GM19397 (cell line): Measurements from ENCODE around the gene ARMC5.
A peak's percentile ranks its signal among the peaks of the same experiment; 100 is the strongest.
"Not testable (repeated sequence)": the region's sequence is repeated elsewhere in the genome, so short reads cannot be mapped to it uniquely, and the experiment has no call there.

Experiments
- ATAC-seq: cut with Tn5 transposase; IDR thresholded peaks from one replicate; pipeline ENCODE4 v1.9.1; 2021; ENCODE audit warnings: mild to moderate bottlenecking, moderate library complexity; ENCODE audit not compliant: unreplicated experiment

ARMC5 gene

GRCh38 chr16:31476303-31477219, 17.3 kb downstream of the ARMC5 start:
- peak; percentile 70 for ATAC-seq

GRCh38 chr16:31477220-31478216, 18.2 kb downstream of the ARMC5 start:
- no peak for ATAC-seq

- no peak for ATAC-seq
Observed at GRCh38 chr16:31478956-31479355, 19.7 kb downstream of the ARMC5 start.

DNA sequence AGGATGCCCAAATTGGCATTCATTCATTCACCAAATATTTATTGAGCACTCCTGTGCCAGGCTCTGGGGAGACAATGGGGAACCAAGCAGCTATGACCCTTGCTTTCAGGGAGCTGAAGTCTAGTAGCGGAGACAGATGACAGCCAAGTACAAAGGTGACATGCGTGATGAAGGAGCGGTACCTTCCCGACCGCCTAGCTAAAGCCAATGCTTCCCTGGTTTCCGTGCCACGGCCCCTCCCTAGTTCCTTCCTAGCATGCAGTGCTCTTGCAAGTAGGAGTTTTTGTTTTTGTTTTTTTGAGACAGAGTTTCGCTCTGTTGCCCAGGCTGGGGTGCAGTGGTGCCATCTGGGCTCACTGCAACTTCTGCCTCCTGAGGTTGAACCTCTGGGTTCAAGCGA, 20.4 kb downstream of the ARMC5 start:
- ATAC-seq = no peak

DNA sequence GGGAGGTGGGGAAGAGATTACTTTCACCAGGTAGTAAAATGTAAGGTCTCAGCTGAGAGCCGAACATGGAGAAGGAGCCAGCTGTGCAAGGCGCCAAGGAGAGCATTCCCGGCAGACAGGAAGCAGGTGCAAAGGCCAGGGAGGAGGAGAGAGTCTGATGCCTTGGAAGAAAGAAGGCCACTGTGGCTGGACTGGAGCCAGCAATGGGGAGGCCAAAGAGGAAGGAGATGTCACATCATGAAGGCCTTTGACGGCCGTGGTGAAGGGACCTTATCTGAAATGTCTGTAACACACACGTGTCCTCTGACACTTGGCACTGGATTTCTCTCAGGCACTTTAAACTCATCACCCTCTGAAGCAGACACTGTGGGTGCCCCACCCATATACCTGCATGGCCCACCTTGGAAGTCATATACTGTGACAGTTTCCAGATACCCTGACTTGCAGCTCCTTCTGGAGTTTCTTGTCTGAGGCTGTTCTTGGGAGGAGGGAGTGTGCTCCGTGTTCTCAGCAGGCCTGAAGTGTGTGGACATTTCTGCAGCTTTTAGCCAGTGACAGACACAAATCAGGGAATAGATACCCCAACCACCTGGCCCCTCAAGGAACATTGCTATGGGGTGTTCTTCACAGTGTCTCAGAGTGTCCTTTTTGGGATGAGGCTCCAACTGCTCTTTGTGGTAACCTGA, 21.7 kb downstream of the ARMC5 start:
- ATAC-seq = no peak

DNA sequence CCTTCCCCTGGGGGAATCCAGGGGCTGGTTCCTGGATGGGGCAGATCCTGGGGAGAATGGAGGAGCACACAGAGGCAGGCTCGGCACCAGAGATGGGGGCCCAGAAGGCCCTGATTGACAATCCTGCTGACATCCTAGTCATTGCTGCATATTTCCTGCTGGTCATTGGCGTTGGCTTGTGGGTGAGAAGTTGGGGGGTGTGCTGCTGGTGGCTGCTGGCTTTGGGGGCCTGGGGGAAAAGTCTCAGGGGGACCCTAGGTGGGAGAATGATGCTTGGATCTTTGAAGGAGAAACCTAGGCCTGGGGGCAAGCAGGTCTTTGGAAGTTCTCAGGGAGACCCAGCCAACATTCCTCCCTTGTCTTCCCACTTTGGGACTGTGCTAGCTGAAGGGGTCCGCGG, 23.8 kb downstream of the ARMC5 start, which contains the start of gene SLC5A2:
TSS of gene SLC5A2 (plus strand) at position 43 of the 400 bp plus-strand sequence. CDS start at position 57, 14 bp downstream.
- no peak for ATAC-seq

- ATAC-seq = not testable (repeated sequence)
Observed at GRCh38 chr16:31484048-31484447, 24.7 kb downstream of the ARMC5 start.

DNA sequence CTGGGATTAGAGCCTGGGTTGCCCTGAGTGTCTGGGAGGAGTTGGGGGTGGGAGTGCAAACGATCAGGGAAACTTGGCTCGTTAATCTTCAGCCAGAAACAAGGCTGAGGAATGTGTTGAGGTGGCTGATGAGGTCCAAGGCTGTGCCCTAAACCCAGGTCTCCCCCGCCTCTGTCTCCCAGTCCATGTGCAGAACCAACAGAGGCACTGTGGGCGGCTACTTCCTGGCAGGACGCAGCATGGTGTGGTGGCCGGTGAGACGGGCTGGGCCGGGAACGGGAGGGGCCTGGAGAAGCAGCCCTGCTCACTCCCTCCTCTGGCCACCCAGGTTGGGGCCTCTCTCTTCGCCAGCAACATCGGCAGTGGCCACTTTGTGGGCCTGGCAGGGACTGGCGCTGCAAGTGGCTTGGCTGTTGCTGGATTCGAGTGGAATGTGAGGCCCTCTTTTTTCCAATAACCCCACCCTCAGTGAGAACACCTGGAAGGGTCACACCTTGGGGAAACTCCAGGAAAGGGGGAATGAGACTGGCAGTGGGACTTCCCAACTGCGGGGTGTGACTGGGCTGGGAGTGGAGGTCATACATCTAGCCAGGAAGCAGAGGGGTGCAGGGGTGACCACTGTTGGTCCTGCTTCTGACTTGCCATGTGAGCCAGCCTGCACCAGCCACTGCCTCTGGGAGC, 25.3 kb downstream of the ARMC5 start:
- no peak for ATAC-seq

DNA sequence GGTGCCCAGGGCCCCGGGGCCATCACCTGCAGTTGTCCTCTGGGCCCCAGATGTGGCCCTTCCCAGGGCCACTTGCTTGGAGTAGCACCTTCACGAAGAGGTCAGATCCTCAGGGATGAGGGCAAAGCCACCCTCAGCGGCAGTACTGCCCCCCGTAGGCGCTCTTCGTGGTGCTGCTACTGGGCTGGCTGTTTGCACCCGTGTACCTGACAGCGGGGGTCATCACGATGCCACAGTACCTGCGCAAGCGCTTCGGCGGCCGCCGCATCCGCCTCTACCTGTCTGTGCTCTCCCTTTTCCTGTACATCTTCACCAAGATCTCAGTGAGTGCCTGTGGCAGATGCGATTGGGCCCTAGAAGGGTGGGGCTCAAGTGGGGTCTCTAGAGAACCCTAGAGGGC, 26.3 kb downstream of the ARMC5 start:
- no peak for ATAC-seq

DNA sequence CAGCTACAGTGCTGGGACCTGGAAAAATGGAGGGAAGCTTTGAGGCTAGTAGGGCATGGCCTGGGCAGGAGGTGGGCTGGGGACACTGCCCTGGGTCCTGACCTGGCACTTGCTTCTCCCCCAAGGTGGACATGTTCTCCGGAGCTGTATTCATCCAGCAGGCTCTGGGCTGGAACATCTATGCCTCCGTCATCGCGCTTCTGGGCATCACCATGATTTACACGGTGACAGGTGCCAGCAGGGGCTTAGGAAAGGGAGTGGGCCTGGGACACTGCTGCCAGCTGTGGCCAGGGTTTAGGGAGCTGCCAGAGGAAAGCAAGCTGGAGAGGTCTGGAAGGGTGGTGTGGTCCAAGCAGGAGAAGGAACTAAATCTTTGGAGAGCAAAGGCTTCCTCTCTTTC, 26.7 kb downstream of the ARMC5 start:
- no peak for ATAC-seq

DNA sequence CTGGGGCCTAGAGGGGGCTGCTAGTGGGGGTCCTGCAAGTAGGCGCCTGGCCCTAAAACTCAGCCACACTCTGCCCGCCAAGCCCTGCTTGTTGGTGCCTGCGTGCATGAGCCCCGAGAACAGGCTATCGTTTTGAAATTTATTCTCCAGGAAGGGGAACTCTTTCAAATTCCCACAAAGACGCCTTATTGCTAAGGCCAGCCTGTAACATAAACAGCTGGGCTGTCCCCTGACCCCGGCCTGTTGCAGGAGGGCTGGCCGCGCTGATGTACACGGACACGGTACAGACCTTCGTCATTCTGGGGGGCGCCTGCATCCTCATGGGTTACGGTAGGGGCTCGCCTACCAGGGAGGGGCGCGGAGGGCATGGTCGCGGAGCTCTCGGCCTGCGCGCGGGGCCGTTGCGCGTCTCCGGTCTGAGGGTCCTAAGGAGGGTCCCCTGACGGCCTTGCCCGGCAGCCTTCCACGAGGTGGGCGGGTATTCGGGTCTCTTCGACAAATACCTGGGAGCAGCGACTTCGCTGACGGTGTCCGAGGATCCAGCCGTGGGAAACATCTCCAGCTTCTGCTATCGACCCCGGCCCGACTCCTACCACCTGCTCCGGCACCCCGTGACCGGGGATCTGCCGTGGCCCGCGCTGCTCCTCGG, 27.9 kb downstream of the ARMC5 start:
- ATAC-seq = no peak

DNA sequence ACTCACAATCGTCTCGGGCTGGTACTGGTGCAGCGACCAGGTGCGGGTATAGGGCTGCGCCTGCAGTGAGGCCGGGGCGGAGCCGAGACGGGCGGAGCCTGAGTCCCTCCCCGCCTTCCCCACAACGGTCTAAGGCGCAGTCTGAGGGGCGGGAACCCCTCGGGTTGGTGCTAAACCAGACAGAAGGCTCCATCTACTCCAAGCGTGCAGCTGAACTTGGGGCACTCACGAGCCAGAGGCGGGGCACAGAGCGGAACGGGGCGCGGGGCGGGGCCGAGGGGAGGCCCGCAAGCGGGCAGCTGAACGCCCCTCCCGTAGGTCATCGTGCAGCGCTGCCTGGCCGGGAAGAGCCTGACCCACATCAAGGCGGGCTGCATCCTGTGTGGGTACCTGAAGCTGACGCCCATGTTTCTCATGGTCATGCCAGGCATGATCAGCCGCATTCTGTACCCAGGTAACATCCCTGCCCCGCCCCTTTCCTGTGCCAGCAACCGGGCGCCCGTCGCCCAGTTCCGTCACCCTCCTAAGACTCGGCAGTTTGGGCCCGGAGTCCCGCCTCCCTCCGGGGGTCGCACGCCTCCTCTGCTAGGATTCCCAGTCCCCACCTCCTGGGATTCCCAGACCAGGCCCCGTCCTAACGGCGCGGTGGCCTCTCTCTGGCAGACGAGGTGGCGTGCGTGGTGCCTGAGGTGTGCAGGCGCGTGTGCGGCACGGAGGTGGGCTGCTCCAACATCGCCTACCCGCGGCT, 28.6 kb downstream of the ARMC5 start:
- peak; percentile 77 for ATAC-seq

- ATAC-seq = no peak
Observed at GRCh38 chr16:31488468-31489297, 29.4 kb downstream of the ARMC5 start.

DNA sequence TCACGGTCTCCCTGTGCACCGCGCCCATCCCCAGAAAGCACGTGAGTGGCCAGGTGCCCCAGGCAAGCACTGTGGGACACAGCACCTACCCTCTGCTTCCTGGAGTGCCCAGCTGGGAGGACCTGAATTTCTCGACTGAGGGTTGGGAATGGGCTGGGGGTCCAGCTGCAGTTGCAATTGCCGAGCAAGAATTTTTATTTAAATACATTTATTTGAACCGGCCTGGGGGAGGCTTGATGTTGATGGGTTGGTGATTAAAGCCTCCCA, 29.9 kb downstream of the ARMC5 start:
- ATAC-seq = no peak

- ATAC-seq = no peak
Observed at GRCh38 chr16:31489616-31490584, 30.6 kb downstream of the ARMC5 start.

GRCh38 chr16:31491778-31492418, 32.6 kb downstream of the ARMC5 start:
- ATAC-seq = no peak
